Measurements from ENCODE around the gene PRND.
A peak's percentile ranks its signal among the peaks of the same experiment; 100 is the strongest.
"Not testable (repeated sequence)": the region's sequence is repeated elsewhere in the genome, so short reads cannot be mapped to it uniquely, and the experiment has no call there.

PRND gene

GRCh38 chr20:4740774-4741431 is 19.2 kb downstream of the PRND start:
- peak; percentile 89 for DNase-seq

GRCh38 chr20:4748847-4749246 is 27.1 kb downstream of the PRND start:
- no peak for DNase-seq

- no peak for DNase-seq
These were observed 27.6 kb downstream of the PRND start for GRCh38 chr20:4749326-4749725.

- DNase-seq: no peak
These were observed 28.7 kb downstream of the PRND start for GRCh38 chr20:4750381-4750780.

GRCh38 chr20:4759100-4759884 is 37.6 kb downstream of the PRND start:
- DNase-seq: peak; percentile 82

GRCh38 chr20:4763261-4763660 is 41.6 kb downstream of the PRND start:
- no peak for DNase-seq

GRCh38 chr20:4763723-4764510 is 42.2 kb downstream of the PRND start:
- no peak for DNase-seq

- DNase-seq: no peak
These were observed 43.1 kb downstream of the PRND start for GRCh38 chr20:4764805-4765204.

GRCh38 chr20:4765681-4766080 is 44.0 kb downstream of the PRND start:
- no peak for DNase-seq

- DNase-seq: no peak
These were observed 44.9 kb downstream of the PRND start for GRCh38 chr20:4766631-4767030.

GRCh38 chr20:4767084-4767483 is 45.4 kb downstream of the PRND start:
- no peak for DNase-seq

- no peak for DNase-seq
These were observed 47.6 kb downstream of the PRND start for GRCh38 chr20:4769328-4769727.

GRCh38 chr20:4770026-4770425 is 48.3 kb downstream of the PRND start:
- no peak for DNase-seq

- DNase-seq: no peak
These were observed 49.3 kb downstream of the PRND start for GRCh38 chr20:4771004-4771403.

GRCh38 chr20:4772132-4772531 is 50.4 kb downstream of the PRND start:
- no peak for DNase-seq

- DNase-seq: not testable (repeated sequence)
These were observed 51.3 kb downstream of the PRND start for GRCh38 chr20:4773014-4773413.

- DNase-seq: no peak
These were observed 52.0 kb downstream of the PRND start for GRCh38 chr20:4773736-4774135.

- no peak for DNase-seq
These were observed 52.5 kb downstream of the PRND start for GRCh38 chr20:4774207-4774606.

- DNase-seq: no peak
These were observed 53.8 kb downstream of the PRND start for GRCh38 chr20:4775322-4776078.

GRCh38 chr20:4776079-4776630 is 54.4 kb downstream of the PRND start:
- DNase-seq: no peak

Measured in activated effector memory CD4-positive, alpha-beta T cell treated with anti-CD3 and anti-CD28 coated beads, Interleukin-2, amount 50 U/mL, for 16 hours (primary cell).